Heart left ventricle (tissue), 16 donors: ENCODE results near the gene KIAA1671. TPM values are rescaled to one million over a fixed set of nuclear protein-coding genes. Genes with fewer than 3 reads are reported as not detected.
A peak's percentile ranks its signal among the peaks of the same experiment; 100 is the strongest.
"Not testable (repeated sequence)": the region's sequence is repeated elsewhere in the genome, so short reads cannot be mapped to it uniquely, and the experiment has no call there.

ENCODE experiments used
- ATAC-seq, 4 donors: fragments of 200-7000 bp; cut with Tn5 transposase; one replicate each; pipeline ENCODE4 v1.9.1; 2020 to 2022; ENCODE audit warnings: moderate library complexity in 4 of 4, mild to moderate bottlenecking in 3 of 4, moderate number of reproducible peaks in 1 of 4
- DNase-seq, 5 donors: peaks; one replicate each; pipeline ENCODE4 v3.0.0-alpha.2; 2020
- H3K27ac ChIP-seq, 12 donors: fragments of 200-600 bp; sonication (generic) in 4 of 12; one replicate each; pipeline versions ENCODE4 v1.5.0 to v1.8.0; 2016 to 2022; ENCODE audit warnings: mild to moderate bottlenecking in 2 of 12
- H3K27me3 ChIP-seq, 9 donors: fragments of 200-600 bp; sonication (generic) in 2 of 9; one replicate each; pipeline versions ENCODE4 v1.5.1 to v1.8.0; 2016 to 2022; ENCODE audit warnings: mild to moderate bottlenecking in 3 of 9
- H3K36me3 ChIP-seq, 9 donors: fragments of 200-600 bp; sonication (generic) in 2 of 9; one replicate each; pipeline versions ENCODE4 v1.5.0 to v1.8.0; 2018 to 2022; ENCODE audit warnings: mild to moderate bottlenecking in 2 of 9
- H3K4me1 ChIP-seq, 12 donors: fragments of 200-600 bp; sonication (generic) in 4 of 12; one replicate each; pipeline versions ENCODE4 v1.5.0 to v1.8.0; 2016 to 2022; ENCODE audit warnings: mild to moderate bottlenecking in 3 of 12
- H3K4me3 ChIP-seq, 12 donors: fragments of 200-600 bp; sonication (generic) in 4 of 12; one replicate each; pipeline versions ENCODE4 v1.5.0 to v1.8.0; 2017 to 2022; ENCODE audit warnings: mild to moderate bottlenecking in 9 of 12, moderate library complexity in 4 of 12
- H3K9me3 ChIP-seq, 12 donors: fragments of 200-600 bp; sonication (generic) in 4 of 12; one replicate each; pipeline versions ENCODE4 v1.5.0 to v1.8.0; 2016 to 2022; ENCODE audit warnings: mild to moderate bottlenecking in 1 of 12
- CTCF ChIP-seq, 12 donors: fragments of 200-600 bp; sonication (generic) in 4 of 12; IDR thresholded peaks; one replicate each; pipeline versions ENCODE4 v1.5.0 to v1.8.0; 2018 to 2022; ENCODE audit warnings: antibody characterized with exemption in 12 of 12, mild to moderate bottlenecking in 5 of 12
- POLR2A ChIP-seq, 2 donors: fragments of 450-650 bp; IDR thresholded peaks; one replicate each; pipeline ENCODE4 v1.6.1; 2017; ENCODE audit warnings: antibody characterized with exemption in 2 of 2, mild to moderate bottlenecking in 2 of 2, moderate library complexity in 2 of 2
- WGBS, 4 donors: extraction: QIAGEN DNeasy Blood & Tissue Kit in 2 of 4; methylation state at CpG; one replicate each; pipeline versions ENCODE4 v1.1.5 to v1.1.7; 2013 to 2018; 5-methylcytosine and 5-hydroxymethylcytosine counted together
- intact Hi-C, 10 donors: fragments of 100-400 bp; cut with DNase I; formaldehyde crosslinking; loops; one replicate each; pipeline versions ENCODE4 v1.11.1 to v1.14.2; 2022
- polyA plus RNA-seq, 2 donors: library from polyadenylated mRNA; stranded (reverse); fragments of 200-250 nt; gene quantifications; one replicate each; pipeline ENCODE4 v1.2.3, GENCODE V29; 2013
- total RNA-seq, 9 donors: library from RNA; depleted of rRNA in 2 of 9; stranded (reverse); fragments of >200 nt in 2 of 9; fragmentation: NEBNext Ultra II Directional in 3 of 9; extraction: Animal tissue kit (Norgen Biotek cat#: 25700) in 3 of 9; gene quantifications; one replicate each; pipeline versions ENCODE4 v1.1.0 to v1.2.4, GENCODE V29; 2016 to 2023
- donor health status: ischemic (EF 13 %, LVEDD 7.1; RV severe dilation, severe dysfunction).
- donor health status: healthy with polysubstance abuse.
- donor health status: DM: no; HTN: yes; CAD: no.
- donor health status: DM: no; HTN: no; CAD: no.
- donor health status: ischemic (EF 25% LVEDD 6.9; RV normal size, moderate dysfunction).
- donor health status: ischemic (EF 25% LVEDD 5.7; RV mildly dilated, moderate dysfunction).
- donor health status: healthy.
- donor health status: DM: yes; HTN: yes; CAD: no.
- donor health status: ischemic (EF 35%, LVEDD 5.7; RV mildly dilated, moderate dysfunction).
- donor health status: nonischemic (EF 11% LVEDD 7.7; RV severe dilation, severe dysfunction).
- donor health status: DM: yes; HTN: yes; CAD: no.
- donor health status: PGD.
- donor health status: ischemic (EF 29% LVEDD 5.4; RV normal size, mild dysfunction).
- donor health status: nonischemic (EF 23%, LVEDD 6.1; RV moderate dilation, normal function).

The KIAA1671 gene
- total and polyA plus RNA-seq, 11 donors, result 4.5 to 22.1 (median 13.2) TPM

DNA sequence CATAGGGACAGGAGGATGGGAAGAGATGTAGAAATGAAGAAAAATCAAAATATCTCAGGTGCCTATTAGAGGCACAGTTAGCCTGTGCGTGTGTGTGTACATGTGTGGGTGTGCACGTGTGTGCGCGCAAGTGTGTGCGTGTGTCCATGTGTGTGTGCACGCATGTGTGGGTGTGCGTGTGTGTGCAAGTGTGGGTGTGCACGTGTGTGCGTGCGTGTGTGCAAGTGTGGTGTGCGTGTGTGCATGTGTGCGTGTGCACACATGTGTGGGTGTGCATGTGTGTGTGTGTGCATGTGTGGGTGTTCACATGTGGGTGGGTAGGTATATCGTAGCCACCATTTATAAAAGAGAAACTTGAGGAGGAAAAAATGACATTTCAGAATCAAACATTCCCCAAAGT is 276.3 kb downstream of the KIAA1671 start:
- 87 to 97% (median 94%) methylated on average over 13 of the region's 13 CpGs for WGBS, 4 donors
- intact Hi-C loops, result no loop called here
- ATAC-seq (no peak), DNase-seq (no peak)
- Histone ChIP-seq H3K4me3 (no peak overlapping the region), H3K27ac (no peak overlapping the region), H3K36me3 (no peaks in the 10 kb centered on the region), H3K9me3 (no peaks in the 10 kb centered on the region), H3K4me1 (no peaks in the 10 kb centered on the region), H3K27me3 (peaks cover 0 to 6% (median 0%) of the 10 kb centered on the region in 9 donors)
- no peak for TF ChIP-seq CTCF (IDR thresholded peaks at IDR 0.05)
- no peak for TF ChIP-seq POLR2A (IDR thresholded peaks at IDR 0.05)

GRCh38 chr22:25230760-25231159 is 278.2 kb downstream of the KIAA1671 start:
- H3K9me3 ChIP-seq, DNase-seq, ATAC-seq, H3K36me3 ChIP-seq, H3K4me1 ChIP-seq, H3K27ac ChIP-seq, H3K27me3 ChIP-seq, H3K4me3 ChIP-seq: not testable (repeated sequence)
- 82 to 86% (median 85%) methylated on average over 2 of the region's 2 CpGs for WGBS, 4 donors
- intact Hi-C loops, result loop anchor here in 2 of 10 donors (10.0 kb wide), 2 partner anchors 104 to 554 kb away; no protein-coding TSS in a partner anchor

- Histone ChIP-seq H3K36me3 (no peaks in the 10 kb centered on the region), H3K9me3 (no peaks in the 10 kb centered on the region), H3K4me3 (no peak overlapping the region), H3K27ac (no peak overlapping the region), H3K4me1 (peaks cover 0 to 5% (median 0%) of the 10 kb centered on the region in 12 donors), H3K27me3 (peaks cover 0 to 22% (median 11%) of the 10 kb centered on the region in 9 donors)
- intact Hi-C loops, result loop anchor here in 2 of 10 donors (10.0 kb wide), 2 partner anchors 102 to 552 kb away; no protein-coding TSS in a partner anchor
- DNase-seq (no peak), ATAC-seq (no peak)
- 62 to 84% (median 79%) methylated on average over 5 of the region's 5 CpGs for WGBS, 4 donors
- TF ChIP-seq CTCF (IDR thresholded peaks at IDR 0.05) (no peak), POLR2A (IDR thresholded peaks at IDR 0.05) (no peak)
Observed at GRCh38 chr22:25232301-25232700, 279.8 kb downstream of the KIAA1671 start.

DNA sequence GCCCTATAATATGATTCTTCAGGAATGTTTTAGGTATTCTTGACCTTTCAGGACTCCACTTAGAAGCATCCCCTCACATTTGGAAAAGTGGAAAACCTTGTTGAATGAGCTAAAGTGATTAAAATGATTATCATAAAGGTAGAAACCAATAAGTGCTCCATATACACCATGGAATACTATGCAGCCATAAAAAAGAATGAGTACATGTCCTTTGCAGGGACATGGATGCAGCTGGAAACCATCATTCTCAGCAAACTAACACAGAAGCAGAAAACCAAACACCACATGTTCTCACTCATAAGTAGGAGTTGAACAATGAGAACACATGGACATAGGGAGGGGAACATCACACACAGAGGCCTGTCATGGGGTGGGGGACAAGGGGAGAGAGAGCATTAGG is 281.2 kb downstream of the KIAA1671 start:
- not testable (repeated sequence) for H3K4me3 ChIP-seq, H3K27ac ChIP-seq, H3K4me1 ChIP-seq, ATAC-seq, H3K36me3 ChIP-seq, DNase-seq, H3K9me3 ChIP-seq
- peaks cover 0 to 25% (median 11%) of the 10 kb centered on the region in 9 donors for H3K27me3 ChIP-seq
- intact Hi-C loops, result loop anchor here in 2 of 10 donors (10.0 kb wide), 2 partner anchors 101 to 551 kb away; no protein-coding TSS in a partner anchor

- DNase-seq, result peak; percentile 72 to 86 (median 85)
- 13 to 26% (median 13%) methylated on average over 17 to 30 of the region's 30 CpGs for WGBS, 4 donors
- intact Hi-C loops, result loop anchor here in 4 of 10 donors (5.0 to 10.0 kb wide), 4 partner anchors 97 to 549 kb away; no protein-coding TSS in a partner anchor
- Histone ChIP-seq H3K27ac (no peak overlapping the region), H3K9me3 (no peaks in the 10 kb centered on the region), H3K4me1 (peaks cover 0 to 5% (median 0%) of the 10 kb centered on the region in 12 donors), H3K4me3 (peak overlapping the region in 1 of 12 donors; percentile 5), H3K36me3 (no peaks in the 10 kb centered on the region), H3K27me3 (peaks cover 0 to 30% (median 11%) of the 10 kb centered on the region in 9 donors)
- TF ChIP-seq POLR2A (IDR thresholded peaks at IDR 0.05) (no peak), CTCF (IDR thresholded peaks at IDR 0.05) (peak; percentile 40 to 76 (median 59))
- peak; percentile 58 to 95 (median 94) for ATAC-seq
Observed at GRCh38 chr22:25235547-25236290, 283.2 kb downstream of the KIAA1671 start.
